HG03095 (cell line): ENCODE measurements around the gene CAMKK2.
"Not testable (repeated sequence)": the region's sequence is repeated elsewhere in the genome, so short reads cannot be mapped to it uniquely, and the experiment has no call there.

Experiments
- ATAC-seq: cut with Tn5 transposase; IDR thresholded peaks from one replicate; pipeline ENCODE4 v1.9.1; 2021; ENCODE audit warnings: moderate library complexity; ENCODE audit not compliant: unreplicated experiment

The CAMKK2 gene

GRCh38 chr12:121296618-121297434 lies at the start of gene CAMKK2:
TSS of gene CAMKK2 (minus strand) at chr12:121296709. CDS start at chr12:121274526, 22,183 bp downstream.
- ATAC-seq = peak; percentile 70

DNA sequence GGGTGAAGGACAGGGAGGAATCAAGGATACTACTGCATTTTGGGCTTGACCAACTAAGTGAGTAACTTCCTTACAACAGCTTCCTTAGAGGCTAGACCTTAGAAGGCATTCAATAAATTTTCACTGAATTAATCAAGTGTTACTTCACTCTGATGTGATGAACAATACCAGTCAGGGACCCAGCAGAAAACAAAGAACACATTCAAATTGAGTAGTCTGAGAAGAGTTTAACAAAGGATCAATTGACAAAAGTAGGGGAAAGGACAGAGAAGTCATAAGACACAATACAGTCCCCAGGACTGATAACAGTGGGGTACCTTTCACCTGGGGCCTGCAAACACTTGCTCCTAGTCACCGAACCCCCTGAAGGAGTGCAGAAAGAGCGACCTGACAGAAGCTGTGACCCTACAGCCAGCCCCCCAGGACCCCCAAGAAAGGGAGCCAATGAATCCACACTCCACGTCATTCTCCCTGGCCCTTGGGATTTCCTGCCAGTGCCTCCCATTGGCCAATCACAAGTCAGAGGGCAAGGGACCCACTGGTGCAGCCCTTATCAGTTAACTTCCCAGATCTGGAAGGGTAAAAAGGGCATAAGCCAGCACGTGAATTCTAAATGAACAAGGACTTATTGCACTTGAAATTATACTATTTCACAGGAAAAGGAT lies 48.8 kb upstream of the CAMKK2 start:
- no peak for ATAC-seq

DNA sequence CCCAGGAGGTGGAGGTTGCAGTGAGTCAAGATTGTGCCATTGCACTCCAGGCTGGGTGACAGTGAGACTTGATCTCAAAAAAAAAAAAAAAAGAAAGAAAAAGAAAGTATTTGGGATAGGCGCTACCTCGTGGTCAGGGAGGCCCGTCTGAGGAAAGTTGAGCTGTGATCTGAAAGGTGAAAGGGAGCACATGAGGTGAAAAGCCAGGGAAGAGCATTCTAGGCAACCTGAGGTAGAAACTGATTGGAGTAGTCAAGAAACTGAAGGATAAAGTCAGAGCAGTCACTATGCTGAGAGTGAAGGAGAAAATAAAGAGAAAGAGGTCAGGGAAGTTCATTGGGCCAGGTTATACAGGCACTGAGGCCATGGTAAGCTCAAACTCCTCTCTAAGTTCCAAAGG lies 48.0 kb upstream of the CAMKK2 start:
- ATAC-seq = no peak

- no peak for ATAC-seq
Measured at GRCh38 chr12:121337416-121337815, 40.9 kb upstream of the CAMKK2 start.

DNA sequence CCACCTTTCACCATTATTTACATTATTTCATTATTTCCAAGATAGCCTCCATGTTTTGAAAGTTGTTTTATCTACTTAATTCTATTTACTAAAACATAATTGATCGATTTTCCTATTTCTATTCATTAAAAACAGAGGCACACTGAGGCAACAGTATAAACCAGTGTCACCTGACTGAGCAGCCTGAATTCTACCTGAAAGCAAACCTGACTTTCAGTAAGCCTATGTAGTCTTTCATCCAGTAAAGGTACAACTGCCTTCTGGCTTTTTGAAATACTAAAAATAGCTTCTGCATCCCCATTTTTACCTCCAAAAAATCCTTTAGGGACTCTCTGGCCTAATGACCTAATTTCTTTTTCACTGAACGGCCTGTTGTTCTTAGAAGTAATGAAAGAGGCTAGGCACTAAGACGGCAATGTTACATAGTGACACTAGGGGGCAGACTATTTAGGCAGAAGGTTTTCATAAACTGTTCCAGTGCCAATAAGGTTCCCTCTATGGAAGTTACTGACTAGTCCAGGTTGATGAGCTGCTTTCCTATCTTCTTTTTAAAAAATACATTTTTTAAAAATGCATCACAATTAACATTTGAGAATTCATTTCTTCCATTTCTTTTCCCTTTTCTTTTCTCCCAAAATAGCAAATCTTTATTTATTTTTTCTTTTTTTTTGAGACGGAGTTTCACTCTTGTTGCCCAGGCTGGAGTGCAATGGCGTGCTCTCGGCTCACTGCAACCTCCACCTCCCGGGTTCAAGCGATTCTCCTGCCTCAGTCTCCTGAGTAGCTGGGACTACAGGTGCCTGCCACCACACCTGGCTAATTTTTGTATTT lies 38.2 kb upstream of the CAMKK2 start:
- no peak for ATAC-seq

GRCh38 chr12:121333747-121334146 lies 37.2 kb upstream of the CAMKK2 start:
- ATAC-seq = no peak

- no peak for ATAC-seq
Measured at GRCh38 chr12:121331248-121331647, 34.7 kb upstream of the CAMKK2 start.

GRCh38 chr12:121330692-121331091 lies 34.2 kb upstream of the CAMKK2 start:
- ATAC-seq = no peak

DNA sequence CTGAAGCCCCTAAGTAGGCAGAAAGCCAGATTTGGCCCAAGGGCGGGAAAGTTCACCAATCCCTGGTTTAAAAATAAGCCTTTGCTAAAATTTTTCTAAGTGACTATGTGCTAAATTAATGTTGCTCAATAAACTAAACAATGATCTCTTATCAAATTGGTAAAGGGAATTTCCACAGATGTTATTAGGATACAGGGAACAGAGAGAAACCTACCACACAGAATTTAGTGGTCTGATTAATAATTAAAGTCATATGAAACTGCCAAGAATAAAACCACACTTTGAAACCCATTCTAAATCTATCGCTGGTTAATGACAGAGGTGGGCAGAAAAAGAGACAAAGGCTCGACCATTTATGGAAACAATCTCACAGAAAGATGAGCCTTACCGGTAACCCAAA lies 33.7 kb upstream of the CAMKK2 start:
- no peak for ATAC-seq

DNA sequence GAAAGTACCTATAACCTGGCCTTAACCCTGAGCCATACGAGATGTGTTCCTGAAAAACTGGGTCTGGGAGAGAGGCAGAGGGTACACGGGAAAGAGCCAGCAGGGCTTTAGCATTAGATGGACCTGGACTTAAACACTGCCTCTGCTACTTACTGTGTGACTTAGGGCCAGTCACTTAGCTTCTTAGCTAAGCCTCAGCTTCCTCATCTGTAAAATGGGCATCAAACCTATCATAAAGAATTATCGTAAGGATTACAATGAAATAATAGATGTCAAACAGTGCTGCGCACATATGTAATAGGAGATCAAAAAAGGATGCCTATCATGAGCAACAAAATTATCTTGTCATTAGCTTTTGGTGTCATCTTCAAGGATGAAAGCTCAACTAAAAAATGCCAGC lies 32.1 kb upstream of the CAMKK2 start:
- no peak for ATAC-seq

DNA sequence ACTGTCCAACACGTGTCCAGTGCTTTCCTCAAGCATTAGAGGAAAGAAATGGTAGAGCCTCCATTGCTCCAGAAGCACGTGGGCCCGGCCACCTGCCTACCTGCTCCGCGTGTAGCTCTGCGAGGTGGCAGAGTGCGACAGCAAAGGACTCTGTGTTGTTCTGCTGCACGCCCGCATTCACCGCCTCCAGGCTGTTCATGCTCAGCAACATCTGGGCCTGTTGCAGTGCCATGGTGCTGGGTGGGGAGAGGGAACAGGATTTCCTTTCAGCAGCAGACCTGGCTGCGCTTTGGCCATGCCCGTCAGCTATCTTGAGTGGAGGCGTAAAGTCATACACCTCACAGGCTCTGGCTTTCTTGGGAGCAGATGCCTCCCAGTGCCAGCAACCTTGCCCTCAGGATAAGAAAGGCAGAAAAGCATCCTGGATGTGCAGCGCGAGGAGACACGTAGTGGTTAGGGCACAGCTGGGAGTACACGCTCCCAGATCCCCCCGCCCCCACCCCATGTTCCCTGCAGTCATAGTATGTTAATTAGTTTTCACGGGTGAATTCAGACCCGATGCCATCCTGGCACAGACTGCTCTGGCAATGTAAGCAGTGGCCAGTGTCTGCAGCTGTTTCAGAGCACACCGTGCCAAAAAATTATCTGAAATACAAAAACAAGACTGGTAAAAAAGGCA lies 30.6 kb upstream of the CAMKK2 start:
- no peak for ATAC-seq

GRCh38 chr12:121325922-121326396 lies 29.4 kb upstream of the CAMKK2 start:
- no peak for ATAC-seq

GRCh38 chr12:121323908-121324307 lies 27.4 kb upstream of the CAMKK2 start:
- no peak for ATAC-seq

- ATAC-seq = no peak
Measured at GRCh38 chr12:121318121-121318520, 21.6 kb upstream of the CAMKK2 start.

- no peak for ATAC-seq
Measured at GRCh38 chr12:121314431-121314830, 17.9 kb upstream of the CAMKK2 start.

GRCh38 chr12:121310231-121310630 lies 13.7 kb upstream of the CAMKK2 start:
- ATAC-seq = not testable (repeated sequence)

DNA sequence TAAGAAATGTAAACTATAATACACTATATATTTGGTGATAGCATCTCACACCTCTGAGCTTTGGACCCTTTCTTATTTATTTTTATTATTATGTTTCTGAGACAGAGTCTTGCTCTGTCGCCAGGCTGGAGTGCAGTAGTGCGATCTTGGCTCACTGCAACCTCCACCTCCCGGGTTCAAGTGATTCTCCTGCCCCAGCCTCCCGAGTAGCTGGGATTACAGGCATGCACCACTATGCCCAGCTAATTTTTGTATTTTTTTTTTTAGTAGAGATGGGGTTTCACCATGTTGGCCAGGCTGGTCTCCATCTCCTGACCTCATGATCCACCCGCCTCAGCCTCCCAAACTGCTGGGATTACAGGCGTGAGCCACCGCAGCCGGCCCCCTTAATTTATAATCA lies 10.9 kb upstream of the CAMKK2 start:
- not testable (repeated sequence) for ATAC-seq

DNA sequence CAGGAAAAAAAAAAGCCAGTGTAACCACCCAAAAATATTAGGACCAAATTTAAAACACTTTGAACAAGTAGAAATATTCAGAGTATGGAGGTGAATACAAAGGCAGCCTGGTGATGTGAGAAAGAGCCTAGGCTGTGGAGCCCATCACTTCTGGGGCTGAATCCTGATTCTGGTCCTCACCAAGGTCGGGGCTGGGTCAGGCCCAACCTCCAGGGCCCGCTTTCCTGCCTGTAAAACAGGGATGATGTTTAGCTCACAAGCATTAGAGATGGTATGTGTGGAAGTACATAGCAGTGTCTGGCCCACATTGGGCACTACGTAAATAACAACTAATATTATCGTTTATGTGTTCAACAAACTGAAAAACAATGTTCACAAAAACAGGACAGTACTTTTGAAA lies 7.8 kb upstream of the CAMKK2 start:
- ATAC-seq = no peak

DNA sequence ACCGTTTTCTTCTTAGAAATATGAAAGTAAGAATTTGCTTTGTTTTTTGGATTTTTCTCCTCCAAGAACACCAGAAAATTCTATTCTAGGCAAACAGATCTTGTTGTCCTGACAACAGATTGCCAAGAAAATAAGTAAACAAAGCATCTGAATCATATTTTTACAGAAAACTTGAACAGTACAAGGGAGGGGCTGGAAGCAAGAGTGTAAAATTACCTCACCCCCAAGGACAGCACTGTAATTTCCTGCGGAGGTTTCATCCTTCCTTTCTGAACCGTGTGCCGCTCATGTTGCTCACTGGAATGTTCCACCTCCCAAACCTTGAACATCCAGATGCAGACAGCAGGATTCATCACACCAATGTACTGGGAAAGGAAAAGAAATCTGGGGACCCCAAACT lies 5.4 kb upstream of the CAMKK2 start:
- ATAC-seq = no peak

GRCh38 chr12:121300083-121300819 lies 3.7 kb upstream of the CAMKK2 start:
- ATAC-seq = no peak
